Fibroblast of the conjunctiva (primary cell): Measurements from ENCODE around the gene DLL1.

Source experiments
- DNase-seq: peaks from one replicate; pipeline ENCODE4 v3.0.0-alpha.2; 2010; ENCODE audit warnings: low read depth

DLL1 gene

DNA sequence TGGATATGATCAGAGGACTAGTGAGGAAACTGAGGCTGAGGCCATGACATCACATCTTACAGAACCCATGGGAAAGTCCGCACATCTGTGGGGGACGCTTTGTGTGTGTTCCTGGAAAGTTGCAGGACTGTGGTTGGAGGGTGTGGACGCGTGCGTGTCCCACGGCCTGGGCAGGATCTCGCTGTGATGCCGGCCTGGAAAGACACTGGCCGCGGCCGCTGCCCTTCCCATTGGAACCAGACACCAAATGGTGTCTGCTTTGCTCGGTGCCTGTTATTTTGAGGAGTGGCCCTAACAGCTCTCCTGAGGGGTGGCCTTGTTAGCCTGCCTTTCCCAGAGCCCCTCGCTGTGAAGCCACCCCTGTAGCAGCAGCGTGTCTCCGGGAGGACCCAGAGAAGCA, 41.1 kb downstream of the DLL1 start:
- no peak for DNase-seq

GRCh38 chr6:170248861-170249600, 41.8 kb downstream of the DLL1 start:
- no peak for DNase-seq

DNA sequence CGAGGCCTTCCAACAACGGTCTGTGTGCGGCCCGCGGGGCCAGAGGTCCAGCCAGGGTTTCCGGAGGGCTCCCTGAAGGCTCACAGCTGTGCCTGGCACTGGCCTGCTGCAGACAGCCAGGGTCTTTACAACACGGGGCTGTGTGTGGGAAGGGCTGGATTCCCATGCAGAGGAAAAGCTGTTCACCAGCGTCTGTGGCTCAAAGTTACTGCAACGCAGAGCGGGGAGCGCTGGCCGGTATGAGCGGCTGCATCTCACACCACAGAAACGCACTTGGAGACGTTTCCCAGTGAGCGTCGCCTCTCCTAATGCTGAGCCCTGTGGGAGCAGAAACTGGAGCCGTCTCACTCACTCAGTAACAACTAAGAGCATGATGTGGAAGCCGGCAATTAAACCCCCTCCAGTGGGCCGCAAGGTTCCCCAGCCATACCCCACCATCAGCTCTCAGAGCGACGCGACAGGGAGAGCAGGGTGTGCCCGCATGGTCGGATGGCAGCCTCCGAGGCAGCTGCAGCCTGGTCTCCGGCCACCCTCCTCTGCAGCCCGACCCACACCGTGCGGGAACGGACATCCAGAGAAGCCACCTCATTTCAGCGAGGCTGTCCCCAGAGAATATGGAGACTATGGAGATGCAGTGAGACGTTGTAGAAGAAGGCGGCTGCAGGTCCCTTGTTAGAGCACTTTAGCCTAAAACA, 42.6 kb downstream of the DLL1 start:
- no peak for DNase-seq

DNA sequence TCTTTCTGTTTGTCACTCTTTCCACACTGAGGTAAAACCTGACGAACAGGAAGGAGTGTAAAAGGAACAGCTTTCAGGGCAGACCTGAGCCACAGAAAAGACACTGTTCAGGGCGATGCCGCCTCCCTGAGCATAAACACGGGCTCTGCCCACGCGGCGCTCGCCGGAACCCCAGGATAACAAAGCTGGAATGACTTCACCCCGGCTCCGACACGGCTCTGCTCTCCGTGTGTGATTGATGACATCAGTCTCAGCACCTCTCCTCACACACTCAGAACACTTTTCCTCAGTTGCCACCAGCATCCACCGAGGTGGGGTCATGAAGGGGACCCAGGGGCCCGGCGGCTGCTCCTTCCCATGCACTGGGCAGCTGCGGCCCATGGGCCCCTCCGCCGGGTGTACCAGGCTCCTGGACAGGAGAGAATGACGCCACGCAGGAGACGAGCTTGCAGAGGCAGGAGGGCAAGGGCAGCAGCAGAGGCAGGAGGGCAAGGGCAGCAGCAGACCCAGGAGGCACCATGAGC, 43.6 kb downstream of the DLL1 start:
- no peak for DNase-seq

DNA sequence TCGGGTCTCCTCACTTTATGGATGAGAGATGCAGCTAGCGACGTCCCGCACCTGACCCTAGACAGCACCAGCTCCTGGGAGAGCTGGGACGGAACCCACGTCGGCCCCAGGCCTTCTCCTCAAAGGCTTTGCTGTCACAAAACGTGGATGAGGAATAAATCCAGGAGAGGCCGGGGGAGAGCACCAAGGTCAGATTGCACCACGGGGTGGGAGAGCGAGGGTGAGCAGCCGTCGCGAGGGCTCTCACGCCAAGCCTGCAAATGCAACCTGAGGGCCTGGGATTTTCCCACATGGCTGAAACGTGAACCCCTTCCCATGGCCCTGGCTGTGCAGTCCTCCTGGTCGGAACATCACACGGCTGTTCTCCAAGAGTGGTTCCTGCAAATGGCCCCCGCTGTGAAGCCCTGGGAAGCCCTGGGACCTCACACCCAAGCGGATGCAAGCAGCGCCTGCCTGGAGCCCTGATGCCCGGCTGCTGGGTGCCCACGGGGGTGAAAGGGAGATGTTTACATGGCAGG, 45.3 kb downstream of the DLL1 start:
- no peak for DNase-seq

- no peak for DNase-seq
Measured at GRCh38 chr6:170244721-170245474, 46.0 kb downstream of the DLL1 start.

GRCh38 chr6:170243791-170244291, 47.0 kb downstream of the DLL1 start:
- no peak for DNase-seq

GRCh38 chr6:170243386-170243785, 47.5 kb downstream of the DLL1 start:
- DNase-seq: no peak

DNA sequence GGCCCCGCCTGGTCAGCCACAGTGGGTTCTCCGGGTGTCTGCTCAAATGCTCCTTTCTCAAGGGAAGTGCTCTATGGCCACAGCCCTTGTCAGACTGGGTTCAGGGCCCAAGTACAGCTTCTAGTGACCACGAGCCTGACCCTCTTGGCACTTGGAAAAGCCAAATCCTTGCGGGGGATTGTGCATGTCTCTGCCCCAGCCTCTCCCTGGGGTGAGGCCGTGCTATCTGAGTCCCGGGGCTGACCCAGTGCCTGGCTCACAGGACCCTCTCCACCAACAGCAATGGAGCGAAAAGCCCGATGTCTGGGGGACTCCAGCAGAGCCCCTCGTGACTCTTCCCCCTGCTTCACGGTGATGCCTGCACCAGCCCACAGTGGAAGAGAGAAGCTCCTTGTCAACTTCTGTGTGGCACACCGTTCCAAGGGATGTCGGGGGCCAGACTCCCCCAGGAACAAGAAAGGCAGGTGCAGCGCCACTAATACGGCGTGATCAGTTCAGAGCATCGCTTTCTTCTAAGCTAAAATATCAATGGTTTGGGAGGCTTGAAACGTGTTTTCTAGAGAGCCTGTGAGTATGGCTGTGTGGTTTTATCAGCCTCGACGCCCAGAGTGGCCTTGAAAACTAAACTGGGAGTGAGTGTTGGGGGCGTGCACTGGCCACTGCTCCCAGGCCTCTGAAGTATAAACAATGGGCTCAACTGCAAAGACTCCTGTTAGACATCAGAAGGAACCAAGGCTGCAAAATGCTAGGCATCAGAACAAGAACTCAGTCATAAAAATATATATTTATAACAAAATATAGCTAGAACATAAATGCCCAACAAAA, 51.9 kb downstream of the DLL1 start:
- DNase-seq: no peak

GRCh38 chr6:170237999-170238740, 52.7 kb downstream of the DLL1 start:
- no peak for DNase-seq

- no peak for DNase-seq
Measured at GRCh38 chr6:170236131-170236836, 54.6 kb downstream of the DLL1 start.

- no peak for DNase-seq
Measured at GRCh38 chr6:170235391-170236125, 55.3 kb downstream of the DLL1 start.

- no peak for DNase-seq
Measured at GRCh38 chr6:170234419-170234818, 56.5 kb downstream of the DLL1 start.

DNA sequence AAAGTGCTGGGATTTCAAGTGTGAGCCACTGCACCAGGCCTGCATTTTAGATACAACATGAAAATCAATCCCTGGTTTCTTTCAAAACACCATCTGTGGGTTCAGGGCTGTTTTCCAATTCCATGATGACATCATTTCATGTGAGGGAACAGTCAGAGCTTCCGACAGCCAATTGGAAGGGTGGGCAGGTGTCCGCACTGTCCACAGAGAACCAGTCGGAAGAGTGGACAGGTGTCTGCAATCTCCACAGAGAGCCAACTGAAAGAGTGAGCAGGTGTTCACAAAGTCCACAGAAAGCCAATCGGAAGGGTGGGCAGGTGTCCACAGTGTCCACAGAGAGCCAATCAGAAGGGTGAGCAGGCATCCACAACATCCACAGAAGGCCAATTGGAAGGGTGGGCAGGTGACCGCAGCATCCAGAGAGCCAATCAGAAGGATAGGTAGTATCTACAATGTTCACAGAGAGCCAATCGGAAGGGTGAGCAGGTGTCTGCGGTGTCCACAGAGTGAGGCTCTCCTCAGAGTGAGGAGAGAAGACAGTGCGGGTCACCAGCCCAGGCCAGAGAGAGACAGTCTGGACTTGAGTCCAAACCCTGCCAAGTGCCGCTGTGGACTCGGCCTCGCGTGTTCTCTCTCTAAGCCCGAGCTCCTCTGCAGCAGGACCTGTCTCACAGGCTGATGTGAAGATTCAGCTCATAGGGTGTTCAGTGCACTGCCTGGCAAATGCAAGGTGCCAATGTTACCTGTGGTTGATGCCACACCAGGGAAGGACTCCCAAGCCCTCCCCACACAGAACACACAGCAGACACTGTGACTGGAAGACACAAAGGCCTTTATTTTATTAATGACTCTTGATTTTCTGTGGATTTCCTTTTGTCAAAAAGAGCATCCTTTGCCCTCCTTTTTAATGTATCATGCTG, 57.3 kb downstream of the DLL1 start:
- no peak for DNase-seq
